Astrocyte (in vitro differentiated cells and primary cell): ENCODE data around the gene EFNA5. TPM values are rescaled to one million over a fixed set of nuclear protein-coding genes. Genes with fewer than 3 reads are reported as not detected.

Experiments used
- DNase-seq: peaks from one replicate; pipeline ENCODE4 v3.0.0-alpha.2; 2010; ENCODE audit warnings: low read depth
- FAIRE-seq: peaks from 2 replicates; lab custom pipeline; 2011; peaks lifted over from hg19 to GRCh38; lab: Jason Lieb, UNC
- H2AFZ ChIP-seq: 2 replicates; pipeline ENCODE4 v1.6.0; 2012; ENCODE audit warnings: low read depth, low read length, inconsistent platforms
- H3K27ac ChIP-seq: 2 replicates; pipeline ENCODE4 v1.5.1; 2011; ENCODE audit warnings: low read depth, low read length, inconsistent platforms
- H3K27me3 ChIP-seq: 2 replicates; pipeline ENCODE4 v1.6.0; 2011; ENCODE audit warnings: low read length, inconsistent platforms; ENCODE audit not compliant: insufficient read depth
- H3K36me3 ChIP-seq: 2 replicates; pipeline ENCODE4 v1.5.1; 2011; ENCODE audit warnings: low read length, inconsistent platforms; ENCODE audit not compliant: insufficient read depth
- H3K4me1 ChIP-seq: 2 replicates; pipeline ENCODE4 v1.5.1; 2011; ENCODE audit warnings: low read length, inconsistent platforms; ENCODE audit not compliant: insufficient read depth
- H3K4me2 ChIP-seq: 2 replicates; pipeline ENCODE4 v1.6.0; 2012; ENCODE audit warnings: low read length, inconsistent platforms
- H3K4me3 ChIP-seq: 2 replicates; pipeline ENCODE4 v1.5.1; 2011; ENCODE audit warnings: low read depth, mild to moderate bottlenecking, low read length, inconsistent platforms; ENCODE audit not compliant: insufficient read depth
- H3K79me2 ChIP-seq: 2 replicates; pipeline ENCODE4 v1.6.0; 2012; ENCODE audit warnings: mild to moderate bottlenecking, low read length, inconsistent platforms; ENCODE audit not compliant: insufficient read depth
- H3K9ac ChIP-seq: 2 replicates; pipeline ENCODE4 v1.6.0; 2012; ENCODE audit warnings: mild to moderate bottlenecking, low read length, inconsistent platforms
- H3K9me3 ChIP-seq: 2 replicates; pipeline ENCODE4 v1.5.1; 2012; ENCODE audit warnings: low read depth, mild to moderate bottlenecking, low read length, inconsistent platforms; ENCODE audit not compliant: insufficient read depth
- H4K20me1 ChIP-seq: 2 replicates; pipeline ENCODE4 v1.6.0; 2012; ENCODE audit warnings: low read length, inconsistent platforms; ENCODE audit not compliant: insufficient read depth
- H3K27ac Mint-ChIP-seq: one replicate; pipeline ENCODE4 v1.8.0; 2021; ENCODE audit warnings: mild to moderate bottlenecking, mixed read lengths; ENCODE audit not compliant: unreplicated experiment
- H3K27me3 Mint-ChIP-seq: one replicate; pipeline ENCODE4 v1.8.0; 2021; ENCODE audit warnings: low read depth, mixed read lengths; ENCODE audit not compliant: unreplicated experiment
- H3K36me3 Mint-ChIP-seq: one replicate; pipeline ENCODE4 v1.8.0; 2021; ENCODE audit warnings: low read depth, mixed read lengths; ENCODE audit not compliant: unreplicated experiment
- H3K4me1 Mint-ChIP-seq: one replicate; pipeline ENCODE4 v1.8.0; 2021; ENCODE audit warnings: low read depth, mixed read lengths; ENCODE audit not compliant: unreplicated experiment
- H3K4me3 Mint-ChIP-seq: one replicate; pipeline ENCODE4 v1.8.0; 2021; ENCODE audit warnings: mild to moderate bottlenecking, moderate library complexity, mixed read lengths; ENCODE audit not compliant: unreplicated experiment
- H3K9me3 Mint-ChIP-seq: one replicate; pipeline ENCODE4 v1.8.0; 2021; ENCODE audit warnings: mild to moderate bottlenecking, mixed read lengths; ENCODE audit not compliant: unreplicated experiment
- CTCF ChIP-seq: IDR thresholded peaks from 2 replicates; pipeline ENCODE4 v1.5.1; 2011; ENCODE audit warnings: low read depth, mild to moderate bottlenecking, inconsistent platforms, low read length, moderate library complexity; ENCODE audit not compliant: insufficient read depth
- EZH2 ChIP-seq: IDR thresholded peaks from 2 replicates; pipeline ENCODE4 v1.6.1; 2012; ENCODE audit warnings: mild to moderate bottlenecking, low read length, inconsistent platforms; ENCODE audit not compliant: insufficient read depth
- total RNA-seq: library from RNA; stranded (reverse); gene quantifications from 2 replicates; pipeline ENCODE4 v1.2.1, GENCODE V29; 2021

EFNA5 gene
- total RNA-seq, 1 donor from 2014 or later, result 59.3 TPM

- H3K79me2 ChIP-seq, result no peaks in the 10 kb centered on the region
- H3K27ac ChIP-seq, result no peak overlapping the region
- Mint-ChIP-seq H3K4me3 (no peak overlapping the region), H3K9me3 (no peaks in the 10 kb centered on the region), H3K27me3 (no peaks in the 10 kb centered on the region), H3K4me1 (peaks cover 43% of the 10 kb centered on the region), H3K36me3 (peaks cover 9% of the 10 kb centered on the region), H3K27ac (no peak overlapping the region)
- no peaks in the 10 kb centered on the region for H3K9me3 ChIP-seq
- H4K20me1 ChIP-seq, result no peaks in the 10 kb centered on the region
- no peaks in the 10 kb centered on the region for H3K36me3 ChIP-seq
- H2AFZ ChIP-seq, result no peak overlapping the region
- H3K4me3 ChIP-seq, result no peak overlapping the region
- TF ChIP-seq CTCF (no peak), EZH2 (no peak)
- no peak for FAIRE-seq
- H3K4me2 ChIP-seq, result no peak overlapping the region
- peak; percentile 21 for DNase-seq
- H3K9ac ChIP-seq, result no peak overlapping the region
- no peaks in the 10 kb centered on the region for H3K27me3 ChIP-seq
- H3K4me1 ChIP-seq, result no peaks in the 10 kb centered on the region
These were observed 65.7 kb downstream of the EFNA5 start for GRCh38 chr5:107604990-107605389.

GRCh38 chr5:107604146-107604910, 66.4 kb downstream of the EFNA5 start:
- no peak for FAIRE-seq

More at GRCh38 chr5:107604146-107604910, 66.4 kb downstream of the EFNA5 start:
- no peak overlapping the region for H3K9ac ChIP-seq
- no peaks in the 10 kb centered on the region for H3K27me3 ChIP-seq
- no peak for DNase-seq
- no peak overlapping the region for H3K4me2 ChIP-seq
- H3K36me3 Mint-ChIP-seq, result peaks cover 9% of the 10 kb centered on the region
- H2AFZ ChIP-seq, result no peak overlapping the region
- H3K27me3 Mint-ChIP-seq, result no peaks in the 10 kb centered on the region
- peaks cover 43% of the 10 kb centered on the region for H3K4me1 Mint-ChIP-seq
- no peak overlapping the region for H3K4me3 ChIP-seq
- H3K9me3 ChIP-seq, result no peaks in the 10 kb centered on the region
- H4K20me1 ChIP-seq, result no peaks in the 10 kb centered on the region
- H3K79me2 ChIP-seq, result no peaks in the 10 kb centered on the region
- H3K36me3 ChIP-seq, result no peaks in the 10 kb centered on the region
- TF ChIP-seq EZH2, result no peak
- TF ChIP-seq CTCF, result no peak
- no peaks in the 10 kb centered on the region for H3K9me3 Mint-ChIP-seq
- H3K27ac ChIP-seq, result no peak overlapping the region
- no peak overlapping the region for H3K27ac Mint-ChIP-seq
- H3K4me1 ChIP-seq, result no peaks in the 10 kb centered on the region
- H3K4me3 Mint-ChIP-seq, result no peak overlapping the region
